ENCODE results near the gene DDX31. TPM values are rescaled to one million over a fixed set of nuclear protein-coding genes. Genes with fewer than 3 reads are reported as not detected.

The DDX31 gene
- total RNA-seq, 1 donor from 2014 or later = 17.4 TPM

DNA sequence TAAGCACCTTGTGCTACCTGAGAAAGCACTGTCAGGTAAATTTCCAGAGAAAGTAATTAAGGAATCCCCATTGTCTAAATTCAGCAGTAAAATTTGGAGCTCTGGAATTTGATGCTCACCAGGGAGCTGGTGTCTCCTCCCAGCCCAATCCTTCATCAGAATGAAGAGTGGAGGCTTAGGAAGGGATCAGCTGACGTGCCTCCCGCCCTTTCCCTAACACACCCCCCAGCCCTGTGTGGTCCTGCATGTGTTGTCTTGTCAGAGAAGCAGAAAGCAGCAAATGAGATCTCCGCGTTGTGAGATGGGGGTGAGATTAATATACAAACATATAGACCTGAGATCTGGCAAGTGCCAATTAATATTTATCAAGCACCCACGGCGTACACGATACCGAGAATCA lies 114.3 kb downstream of the DDX31 start:
- Histone ChIP-seq H3K27ac (no peak overlapping the region), H3K4me3 (no peak overlapping the region), H3K27me3 (no peaks in the 10 kb centered on the region), H3K9me3 (no peaks in the 10 kb centered on the region), H3K4me1 (no peaks in the 10 kb centered on the region), H3K36me3 (no peaks in the 10 kb centered on the region)
- intact Hi-C loops (cut with DNase I) = no loop called here
- no peak for DNase-seq
- no peak for ATAC-seq
- TF ChIP-seq, protein P1, sequence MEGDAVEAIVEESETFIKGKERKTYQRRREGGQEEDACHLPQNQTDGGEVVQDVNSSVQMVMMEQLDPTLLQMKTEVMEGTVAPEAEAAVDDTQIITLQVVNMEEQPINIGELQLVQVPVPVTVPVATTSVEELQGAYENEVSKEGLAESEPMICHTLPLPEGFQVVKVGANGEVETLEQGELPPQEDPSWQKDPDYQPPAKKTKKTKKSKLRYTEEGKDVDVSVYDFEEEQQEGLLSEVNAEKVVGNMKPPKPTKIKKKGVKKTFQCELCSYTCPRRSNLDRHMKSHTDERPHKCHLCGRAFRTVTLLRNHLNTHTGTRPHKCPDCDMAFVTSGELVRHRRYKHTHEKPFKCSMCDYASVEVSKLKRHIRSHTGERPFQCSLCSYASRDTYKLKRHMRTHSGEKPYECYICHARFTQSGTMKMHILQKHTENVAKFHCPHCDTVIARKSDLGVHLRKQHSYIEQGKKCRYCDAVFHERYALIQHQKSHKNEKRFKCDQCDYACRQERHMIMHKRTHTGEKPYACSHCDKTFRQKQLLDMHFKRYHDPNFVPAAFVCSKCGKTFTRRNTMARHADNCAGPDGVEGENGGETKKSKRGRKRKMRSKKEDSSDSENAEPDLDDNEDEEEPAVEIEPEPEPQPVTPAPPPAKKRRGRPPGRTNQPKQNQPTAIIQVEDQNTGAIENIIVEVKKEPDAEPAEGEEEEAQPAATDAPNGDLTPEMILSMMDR (IDR thresholded peaks at IDR 0.05) = no peak

DNA sequence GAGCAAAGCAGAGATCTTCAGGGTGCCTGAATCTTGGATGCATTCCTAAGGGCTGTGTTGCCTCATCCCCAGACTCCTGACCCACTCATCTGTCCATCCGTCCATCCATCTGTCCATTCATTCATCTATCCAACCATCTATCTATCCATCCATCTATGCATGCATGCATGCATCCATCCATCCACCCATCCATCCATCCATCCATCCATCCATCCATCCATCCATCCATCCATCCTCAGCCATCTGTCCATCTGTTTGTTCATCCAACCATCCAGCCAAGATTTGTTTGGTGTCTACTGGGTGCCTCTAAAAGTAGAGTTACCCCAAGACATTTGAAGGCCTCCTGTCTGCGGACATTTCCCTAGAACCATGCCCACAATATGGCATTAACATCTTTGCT lies 115.0 kb downstream of the DDX31 start:
- no peaks in the 10 kb centered on the region for H3K27me3 ChIP-seq
- ATAC-seq = no peak
- TF ChIP-seq, protein P1 (IDR thresholded peaks at IDR 0.05) = no peak
- H3K27ac ChIP-seq = no peak overlapping the region
- no peak for DNase-seq
- H3K4me1 ChIP-seq = no peaks in the 10 kb centered on the region
- H3K9me3 ChIP-seq = no peaks in the 10 kb centered on the region
- no peak overlapping the region for H3K4me3 ChIP-seq
- intact Hi-C loops (cut with DNase I) = no loop called here
- no peaks in the 10 kb centered on the region for H3K36me3 ChIP-seq

DNA sequence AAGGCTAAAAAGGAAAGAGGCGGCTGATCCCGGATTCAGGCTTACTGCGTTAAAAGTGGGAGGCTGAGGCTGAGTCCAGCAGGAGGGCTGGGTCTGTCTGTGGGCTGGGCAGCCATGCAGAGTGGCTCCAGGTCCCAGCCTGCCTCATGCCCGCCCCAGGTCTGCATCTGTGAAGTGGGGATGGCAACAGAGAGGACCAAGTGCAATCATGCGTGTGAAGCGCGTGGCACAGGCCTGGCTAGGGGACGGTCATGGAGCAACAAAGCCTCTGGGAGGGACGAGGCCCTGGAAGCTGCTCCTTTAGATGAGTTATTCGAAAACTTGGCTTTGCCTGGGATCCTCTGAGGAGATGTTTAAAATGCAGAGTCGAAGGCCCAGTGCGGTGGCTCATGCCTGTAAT lies 117.7 kb downstream of the DDX31 start:
- TF ChIP-seq, protein P1 (IDR thresholded peaks at IDR 0.05) = no peak
- Histone ChIP-seq H3K9me3 (no peaks in the 10 kb centered on the region), H3K36me3 (no peaks in the 10 kb centered on the region), H3K4me1 (no peaks in the 10 kb centered on the region), H3K27me3 (peaks cover 2% of the 10 kb centered on the region), H3K4me3 (no peak overlapping the region), H3K27ac (no peak overlapping the region)
- ATAC-seq = no peak
- intact Hi-C loops (cut with DNase I) = no loop called here
- DNase-seq = no peak

DNA sequence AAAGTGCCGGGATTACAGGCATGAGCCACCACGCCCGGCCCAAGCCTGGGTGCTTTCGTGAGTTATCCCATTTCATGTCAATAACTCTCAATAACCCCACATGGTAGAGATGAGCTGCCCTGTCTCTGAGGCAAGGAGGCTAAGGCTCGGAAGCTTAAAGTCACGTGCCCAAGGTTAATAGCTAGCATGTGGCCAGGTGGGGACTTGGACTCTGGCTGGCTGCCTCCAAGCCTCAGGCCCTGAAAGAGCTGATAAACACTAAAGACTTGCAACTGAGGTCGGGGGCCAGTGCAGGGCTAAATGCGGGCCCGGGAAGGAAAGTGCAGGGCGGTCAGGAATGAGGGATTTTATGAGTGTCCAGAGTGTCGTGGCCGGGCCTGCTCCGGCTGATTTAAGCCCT lies 118.2 kb downstream of the DDX31 start:
- Histone ChIP-seq H3K36me3 (no peaks in the 10 kb centered on the region), H3K4me3 (no peak overlapping the region), H3K4me1 (no peaks in the 10 kb centered on the region), H3K27ac (no peak overlapping the region), H3K27me3 (peaks cover 5% of the 10 kb centered on the region), H3K9me3 (no peaks in the 10 kb centered on the region)
- no peak for ATAC-seq
- intact Hi-C loops (cut with DNase I) = no loop called here
- TF ChIP-seq, protein P1 (IDR thresholded peaks at IDR 0.05) = no peak
- DNase-seq = no peak

DNA sequence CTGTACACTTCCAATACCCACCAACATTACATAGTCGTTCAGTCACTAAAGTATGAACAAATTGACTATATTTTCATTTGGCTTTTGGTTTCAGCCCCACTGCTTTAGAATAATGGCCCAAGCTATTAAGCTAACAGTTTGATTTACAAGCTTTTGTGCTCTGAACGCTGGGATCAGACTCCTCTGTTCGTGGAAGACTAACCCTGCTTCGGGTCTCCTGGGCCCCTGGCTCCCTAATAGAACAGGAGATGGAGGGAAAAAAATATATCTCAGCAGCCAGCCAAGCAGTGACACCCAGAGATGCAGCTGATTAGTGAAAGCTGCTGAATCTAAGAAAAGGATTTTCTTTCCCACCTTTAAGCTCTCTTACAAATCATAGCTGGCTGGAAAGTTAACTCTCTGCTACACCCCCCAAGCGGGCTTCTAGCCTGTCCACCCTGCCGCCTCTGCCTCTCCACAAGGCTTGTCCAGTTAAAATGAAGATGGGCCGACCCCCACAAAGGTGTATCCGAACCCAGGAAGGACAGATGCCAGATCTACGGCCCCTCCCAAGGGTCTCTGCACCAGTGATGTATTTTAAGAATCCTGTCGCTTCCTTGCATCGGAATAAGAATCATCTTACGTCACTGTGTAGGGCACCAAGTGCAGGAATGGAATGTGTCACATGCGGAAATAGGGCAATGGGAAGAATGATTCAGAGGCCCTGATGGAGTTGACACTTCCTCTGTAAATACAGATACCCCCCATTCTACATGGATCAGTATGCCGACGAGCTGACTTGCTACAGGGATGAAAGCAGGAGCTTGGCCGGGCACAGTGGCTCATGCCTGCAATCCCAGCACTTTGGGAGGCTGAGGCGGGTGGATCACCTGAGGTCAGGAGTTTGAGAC lies 120.8 kb downstream of the DDX31 start:
- intact Hi-C loops (cut with DNase I) = no loop called here

More for the DNA sequence above, 120.8 kb downstream of the DDX31 start:
- Histone ChIP-seq H3K27me3 (peaks cover 13% of the 10 kb centered on the region), H3K9me3 (no peaks in the 10 kb centered on the region), H3K4me3 (no peak overlapping the region), H3K4me1 (no peaks in the 10 kb centered on the region), H3K27ac (no peak overlapping the region), H3K36me3 (no peaks in the 10 kb centered on the region)
- DNase-seq = no peak
- TF ChIP-seq, protein P1 (IDR thresholded peaks at IDR 0.05) = no peak
- no peak for ATAC-seq
